ENCODE measurements around the gene CHST13. TPM values are rescaled to one million over a fixed set of nuclear protein-coding genes. Genes with fewer than 3 reads are reported as not detected.

CHST13 gene
- total RNA-seq, 2 experiments from 2014 or later, result not detected

- POLR2A ChIA-PET, result no interaction called here
- no peak for DNase-seq
- Histone ChIP-seq H3K9me3 (ENCODE audit: control insufficient read depth in 1 of 2, insufficient read depth in 1 of 2, low read length in 2 of 2) (no peaks in the 10 kb centered on the region), H3K27me3 (ENCODE audit: control insufficient read depth in 1 of 2, insufficient read depth in 2 of 2, low read length in 2 of 2) (peaks cover 0 to 5% of the 10 kb centered on the region in 2 experiments), H3K36me3 (ENCODE audit: insufficient read depth, low read length) (no peaks in the 10 kb centered on the region), H3K4me1 (ENCODE audit: insufficient read depth, low read length) (no peaks in the 10 kb centered on the region), H3K27ac (ENCODE audit: low read depth in 1 of 2, low read length in 2 of 2) (no peak overlapping the region), H3K4me3 (ENCODE audit: low read length) (no peak overlapping the region)
- Mint-ChIP-seq H3K4me3 (no peak overlapping the region), H3K4me1 (ENCODE audit: low read depth) (no peaks in the 10 kb centered on the region), H3K9me3 (no peaks in the 10 kb centered on the region), H3K27me3 (no peaks in the 10 kb centered on the region), H3K36me3 (ENCODE audit: low read depth) (no peaks in the 10 kb centered on the region), H3K27ac (no peak overlapping the region)
- TF ChIP-seq, protein P1, sequence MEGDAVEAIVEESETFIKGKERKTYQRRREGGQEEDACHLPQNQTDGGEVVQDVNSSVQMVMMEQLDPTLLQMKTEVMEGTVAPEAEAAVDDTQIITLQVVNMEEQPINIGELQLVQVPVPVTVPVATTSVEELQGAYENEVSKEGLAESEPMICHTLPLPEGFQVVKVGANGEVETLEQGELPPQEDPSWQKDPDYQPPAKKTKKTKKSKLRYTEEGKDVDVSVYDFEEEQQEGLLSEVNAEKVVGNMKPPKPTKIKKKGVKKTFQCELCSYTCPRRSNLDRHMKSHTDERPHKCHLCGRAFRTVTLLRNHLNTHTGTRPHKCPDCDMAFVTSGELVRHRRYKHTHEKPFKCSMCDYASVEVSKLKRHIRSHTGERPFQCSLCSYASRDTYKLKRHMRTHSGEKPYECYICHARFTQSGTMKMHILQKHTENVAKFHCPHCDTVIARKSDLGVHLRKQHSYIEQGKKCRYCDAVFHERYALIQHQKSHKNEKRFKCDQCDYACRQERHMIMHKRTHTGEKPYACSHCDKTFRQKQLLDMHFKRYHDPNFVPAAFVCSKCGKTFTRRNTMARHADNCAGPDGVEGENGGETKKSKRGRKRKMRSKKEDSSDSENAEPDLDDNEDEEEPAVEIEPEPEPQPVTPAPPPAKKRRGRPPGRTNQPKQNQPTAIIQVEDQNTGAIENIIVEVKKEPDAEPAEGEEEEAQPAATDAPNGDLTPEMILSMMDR (IDR thresholded peaks at IDR 0.05), result no peak
- ATAC-seq (ENCODE audit: poor library complexity), result no peak
- intact Hi-C loops (cut with DNase I, micrococcal nuclease), result no loop called here
- CTCF ChIA-PET, result no interaction called here
These were observed 22.2 kb upstream of the CHST13 start for GRCh38 chr3:126501736-126502135.

GRCh38 chr3:126502656-126503055 lies 21.3 kb upstream of the CHST13 start:
- H3K27ac ChIP-seq (ENCODE audit: low read depth in 1 of 2, low read length in 2 of 2), result no peak overlapping the region
- Mint-ChIP-seq H3K27me3 (no peaks in the 10 kb centered on the region), H3K4me1 (ENCODE audit: low read depth) (no peaks in the 10 kb centered on the region), H3K27ac (no peak overlapping the region), H3K4me3 (no peak overlapping the region), H3K36me3 (ENCODE audit: low read depth) (no peaks in the 10 kb centered on the region), H3K9me3 (no peaks in the 10 kb centered on the region)
- no peak for ATAC-seq (ENCODE audit: poor library complexity)
- intact Hi-C loops (cut with DNase I, micrococcal nuclease), result no loop called here
- no peak overlapping the region for H3K4me3 ChIP-seq (ENCODE audit: low read length)
- ChIA-PET CTCF (no interaction called here), POLR2A (no interaction called here)
- H3K36me3 ChIP-seq (ENCODE audit: insufficient read depth, low read length), result no peaks in the 10 kb centered on the region
- no peaks in the 10 kb centered on the region for H3K4me1 ChIP-seq (ENCODE audit: insufficient read depth, low read length)
- peaks cover 0 to 5% of the 10 kb centered on the region in 2 experiments for H3K27me3 ChIP-seq (ENCODE audit: control insufficient read depth in 1 of 2, insufficient read depth in 2 of 2, low read length in 2 of 2)
- H3K9me3 ChIP-seq (ENCODE audit: control insufficient read depth in 1 of 2, insufficient read depth in 1 of 2, low read length in 2 of 2), result no peaks in the 10 kb centered on the region
- TF ChIP-seq, protein P1 (IDR thresholded peaks at IDR 0.05), result no peak
- no peak for DNase-seq

DNA sequence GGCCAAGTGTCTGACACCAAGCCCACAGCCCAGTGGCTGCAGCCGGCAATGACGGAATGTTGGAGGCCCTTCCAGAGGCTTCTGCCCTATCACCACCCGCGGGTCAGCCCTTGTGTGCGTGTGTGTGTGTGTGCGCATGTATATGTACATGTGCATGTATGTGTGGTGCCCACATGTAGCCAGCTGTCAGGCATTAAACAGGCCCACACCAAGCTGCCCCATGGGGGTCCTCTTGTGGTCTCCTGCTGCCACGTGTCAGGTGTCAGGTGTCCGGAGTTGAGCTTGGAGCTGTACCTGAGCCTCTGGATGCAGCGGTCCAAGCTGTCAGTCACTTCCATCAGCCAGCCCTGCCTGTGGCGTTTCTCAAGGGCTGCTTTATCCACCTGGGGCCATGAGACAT lies 20.3 kb upstream of the CHST13 start:
- Histone ChIP-seq H3K4me1 (ENCODE audit: insufficient read depth, low read length) (no peaks in the 10 kb centered on the region), H3K4me3 (ENCODE audit: low read length) (no peak overlapping the region), H3K9me3 (ENCODE audit: control insufficient read depth in 1 of 2, insufficient read depth in 1 of 2, low read length in 2 of 2) (no peaks in the 10 kb centered on the region), H3K27ac (ENCODE audit: low read depth in 1 of 2, low read length in 2 of 2) (no peak overlapping the region), H3K27me3 (ENCODE audit: control insufficient read depth in 1 of 2, insufficient read depth in 2 of 2, low read length in 2 of 2) (peaks cover 0 to 5% of the 10 kb centered on the region in 2 experiments), H3K36me3 (ENCODE audit: insufficient read depth, low read length) (no peaks in the 10 kb centered on the region)
- ChIA-PET POLR2A (no interaction called here), CTCF (no interaction called here)
- no peaks in the 10 kb centered on the region for H3K4me1 Mint-ChIP-seq (ENCODE audit: low read depth)
- H3K4me3 Mint-ChIP-seq, result no peak overlapping the region
- H3K27ac Mint-ChIP-seq, result no peak overlapping the region
- no peaks in the 10 kb centered on the region for H3K9me3 Mint-ChIP-seq
- H3K36me3 Mint-ChIP-seq (ENCODE audit: low read depth), result no peaks in the 10 kb centered on the region
- TF ChIP-seq, protein P1 (IDR thresholded peaks at IDR 0.05), result no peak
- intact Hi-C loops (cut with DNase I, micrococcal nuclease), result no loop called here
- ATAC-seq (ENCODE audit: poor library complexity), result no peak
- no peak for DNase-seq
- H3K27me3 Mint-ChIP-seq, result no peaks in the 10 kb centered on the region
